Tongue (tissue), 2 donors: ENCODE measurements around the gene LIN7B. TPM values are rescaled to one million over a fixed set of nuclear protein-coding genes. Genes with fewer than 3 reads are reported as not detected.
"Not testable (repeated sequence)": the region's sequence is repeated elsewhere in the genome, so short reads cannot be mapped to it uniquely, and the experiment has no call there.

Experiments
- DNase-seq: peaks from one replicate; pipeline ENCODE4 v3.0.0-alpha.2; 2015
- total RNA-seq: library from RNA; depleted of rRNA; stranded (reverse); fragments of >200 nt; gene quantifications from one replicate; pipeline ENCODE4 v1.2.3, GENCODE V29; 2014

The LIN7B gene
- total RNA-seq, 1 donor from 2014 or later, result 6.1 TPM

DNA sequence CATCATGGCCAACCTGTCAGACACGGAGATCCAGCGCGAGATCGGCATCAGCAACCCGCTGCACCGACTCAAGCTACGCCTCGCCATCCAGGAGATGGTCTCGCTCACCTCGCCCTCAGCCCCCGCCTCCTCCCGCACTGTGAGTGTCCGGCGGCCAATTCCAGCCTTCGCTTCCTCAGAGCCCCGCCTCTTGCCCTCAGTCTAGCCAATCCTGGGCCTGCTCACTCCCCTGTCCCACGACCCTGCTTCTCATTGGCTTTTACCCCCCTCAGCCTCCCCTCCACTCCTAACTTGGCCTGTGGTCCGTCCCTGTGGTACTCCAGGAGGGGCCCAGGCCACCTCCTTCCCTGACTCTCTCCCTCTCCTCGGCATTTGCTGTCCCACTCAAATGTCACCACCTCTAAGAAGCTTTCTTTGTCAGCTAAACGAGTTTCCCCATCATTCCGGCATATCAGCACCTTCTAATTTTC is 28.7 kb downstream of the LIN7B start:
- peak; percentile 97 for DNase-seq

DNA sequence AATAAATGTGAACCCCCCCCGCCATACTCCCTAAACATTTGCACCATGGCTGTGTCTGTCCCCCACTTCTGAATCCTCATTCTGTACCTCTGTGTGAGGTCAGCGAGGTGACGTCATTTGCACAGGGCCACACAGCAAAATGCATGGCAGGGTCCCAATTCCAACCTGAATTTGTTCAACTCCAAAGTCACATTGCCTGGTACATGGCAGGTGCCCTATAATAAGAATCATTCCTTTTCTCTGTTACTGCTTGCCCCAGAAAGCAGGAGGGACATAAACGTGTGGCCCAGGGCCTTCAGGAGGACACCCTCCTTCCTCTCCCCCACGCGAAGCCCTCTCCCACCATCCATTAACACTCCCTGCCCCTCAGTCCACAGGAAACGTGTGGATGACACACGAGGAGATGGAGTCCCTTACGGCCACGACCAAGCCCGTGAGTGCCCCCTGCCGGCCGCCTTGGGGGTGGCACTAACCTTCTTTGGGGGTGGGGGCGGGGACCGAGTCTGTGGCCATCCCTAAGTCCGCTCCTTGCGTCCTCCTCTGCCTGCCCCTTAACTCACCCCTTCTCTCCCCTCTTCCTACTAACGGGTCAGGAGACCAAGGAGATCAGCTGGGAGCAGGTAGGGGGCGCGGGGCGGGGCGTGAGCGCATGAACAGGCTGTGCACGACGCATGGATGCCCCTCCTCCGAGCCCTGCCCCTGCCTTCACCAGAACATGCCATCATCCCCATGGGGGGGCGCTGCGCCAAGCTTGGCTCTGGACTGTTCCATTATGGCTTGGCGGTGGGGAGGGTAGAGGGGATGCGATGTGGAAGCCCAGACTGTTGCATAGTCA is 31.6 kb downstream of the LIN7B start:
- DNase-seq, result peak; percentile 87

DNA sequence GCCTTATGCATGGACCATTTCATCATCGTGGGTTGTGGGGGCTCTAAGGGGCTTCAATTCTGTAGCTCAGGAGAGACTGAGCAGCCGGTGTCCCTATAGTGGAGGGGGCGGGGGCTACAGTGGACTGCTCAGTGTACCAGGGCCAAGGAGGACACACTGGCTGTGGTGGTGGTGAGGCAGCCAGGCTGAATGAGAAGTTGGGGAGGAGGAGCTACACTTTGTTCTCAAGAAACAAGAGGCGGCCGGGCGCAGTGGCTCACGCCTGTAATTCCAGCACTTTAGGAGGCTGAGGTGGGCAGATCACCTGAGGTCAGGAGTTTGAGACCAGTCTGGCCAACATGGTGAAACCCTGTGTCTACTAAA is 32.2 kb downstream of the LIN7B start:
- DNase-seq, result not testable (repeated sequence)

DNA sequence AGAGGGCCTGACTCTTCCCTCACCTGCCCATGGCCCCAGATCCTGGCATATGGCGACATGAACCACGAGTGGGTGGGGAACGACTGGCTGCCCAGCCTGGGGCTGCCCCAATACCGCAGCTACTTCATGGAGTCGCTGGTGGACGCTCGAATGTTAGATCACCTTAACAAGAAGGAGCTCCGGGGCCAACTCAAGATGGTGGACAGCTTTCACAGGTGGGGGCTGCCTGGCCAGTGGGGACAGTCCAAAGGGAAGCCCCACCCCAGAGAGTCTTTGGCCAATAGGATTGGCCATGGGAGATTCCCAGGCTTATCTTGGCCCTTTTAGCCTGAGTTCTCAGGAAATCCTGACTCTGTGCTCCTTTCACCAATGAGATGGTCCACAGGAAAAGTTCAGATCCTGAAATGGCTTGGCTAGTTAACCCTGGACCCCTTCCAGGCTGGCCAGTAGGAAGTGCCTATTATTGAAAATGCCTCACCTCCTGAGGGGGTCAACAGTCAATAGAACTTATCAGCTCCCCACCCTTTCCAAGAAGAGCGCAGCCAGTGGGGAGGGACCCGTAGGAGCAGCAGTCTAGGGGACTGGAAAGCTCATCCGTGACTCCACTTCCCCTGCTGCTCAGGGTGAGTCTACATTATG is 34.0 kb downstream of the LIN7B start:
- no peak for DNase-seq

DNA sequence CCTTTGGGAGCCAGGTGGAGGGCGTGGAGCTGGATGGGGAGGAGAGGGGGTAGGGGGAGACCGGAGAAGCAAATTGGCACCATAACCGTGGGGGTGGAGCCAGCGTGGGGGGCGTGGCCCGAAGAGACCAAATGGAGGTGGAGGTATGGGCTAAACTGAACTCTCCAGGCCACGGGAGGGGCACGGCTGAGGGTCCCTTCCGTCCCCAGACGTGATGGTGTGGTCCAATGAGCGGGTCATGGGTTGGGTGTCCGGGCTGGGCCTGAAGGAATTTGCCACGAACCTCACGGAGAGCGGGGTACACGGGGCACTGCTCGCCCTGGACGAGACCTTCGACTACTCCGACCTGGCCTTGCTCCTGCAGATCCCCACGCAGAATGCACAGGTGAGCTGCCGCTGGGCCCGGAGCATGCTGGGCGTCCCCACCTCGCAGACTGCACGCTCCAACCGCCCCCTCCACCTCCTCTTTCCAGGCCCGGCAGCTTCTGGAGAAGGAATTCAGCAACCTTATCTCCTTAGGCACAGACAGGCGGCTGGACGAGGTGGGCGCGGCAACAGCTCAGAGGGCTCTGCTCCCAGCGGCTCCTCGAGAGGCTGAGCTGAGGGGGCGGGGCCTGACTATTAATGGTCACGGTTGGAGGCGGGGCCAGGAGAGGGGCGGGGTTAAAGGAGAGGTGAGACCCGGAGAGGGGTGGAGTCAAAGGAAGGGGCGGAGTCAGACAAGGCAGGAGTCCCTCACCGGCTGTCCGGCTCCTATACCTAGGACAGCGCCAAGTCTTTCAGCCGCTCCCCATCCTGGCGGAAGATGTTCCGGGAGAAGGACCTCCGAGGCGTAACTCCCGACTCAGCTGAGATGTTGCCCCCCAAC is 34.8 kb downstream of the LIN7B start:
- DNase-seq, result peak; percentile 99

DNA sequence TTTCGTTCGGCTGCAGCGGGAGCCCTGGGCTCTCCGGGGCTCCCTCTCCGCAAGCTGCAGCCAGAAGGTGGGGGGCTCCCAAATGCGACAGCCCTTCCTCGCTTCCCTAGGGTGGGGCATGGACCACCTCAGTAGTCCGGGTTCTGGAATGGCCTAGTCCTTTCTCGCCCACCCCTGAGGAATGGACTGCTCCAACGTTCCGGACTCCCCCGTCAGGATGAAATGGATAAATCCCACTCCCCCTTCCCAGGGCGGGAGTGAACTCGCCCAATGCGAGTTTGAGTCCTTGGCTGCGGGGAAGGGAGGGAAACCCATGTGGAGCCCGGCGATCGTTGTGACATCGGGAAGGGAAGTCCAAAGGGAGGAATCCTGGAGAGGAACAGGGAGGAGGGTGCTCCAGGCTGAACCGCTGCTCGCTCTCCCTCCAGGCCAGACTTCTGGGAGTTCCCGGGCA is 35.5 kb downstream of the LIN7B start:
- DNase-seq, result peak; percentile 96

DNA sequence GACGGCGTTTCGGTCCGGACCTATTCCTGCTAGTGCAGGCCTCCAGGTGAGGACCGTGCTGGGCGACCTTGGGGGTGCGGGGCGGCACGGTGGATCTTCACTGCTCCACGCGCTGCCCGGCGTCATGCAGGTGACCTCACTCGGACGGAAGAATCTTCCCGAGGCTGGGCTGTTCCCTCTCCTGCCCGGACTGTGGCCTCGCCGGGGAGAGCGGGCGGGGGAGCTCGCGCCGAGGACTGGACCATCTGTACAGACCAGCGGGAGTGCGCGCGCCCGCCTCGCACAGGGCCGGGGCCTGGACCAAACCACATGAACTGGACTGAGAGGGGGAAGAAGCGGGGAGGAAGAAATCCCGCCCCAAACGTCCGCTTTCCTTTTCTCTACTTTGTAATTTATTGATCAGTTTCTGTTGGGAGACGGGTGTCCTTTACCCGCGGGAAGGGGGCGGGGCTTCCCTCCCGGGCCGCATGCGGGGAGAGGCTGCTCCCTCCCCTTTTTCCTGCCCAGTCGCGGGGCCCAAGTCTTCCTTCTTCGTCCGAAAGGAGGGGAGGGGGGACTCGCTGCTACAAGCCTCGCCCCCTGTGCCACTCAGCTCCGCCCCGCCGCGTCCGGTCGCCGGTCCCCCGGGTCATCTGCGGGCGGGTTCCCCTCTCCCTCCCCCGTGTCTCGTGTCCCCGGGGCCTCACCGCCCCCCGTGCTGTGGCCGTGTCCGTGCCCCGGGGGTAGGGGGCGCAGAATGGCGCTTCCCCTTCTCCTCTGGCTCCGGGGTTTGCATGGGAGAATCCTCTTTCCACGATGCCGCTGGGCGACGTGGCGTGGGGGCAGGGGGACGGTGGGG is 36.2 kb downstream of the LIN7B start:
- DNase-seq, result peak; percentile 95

DNA sequence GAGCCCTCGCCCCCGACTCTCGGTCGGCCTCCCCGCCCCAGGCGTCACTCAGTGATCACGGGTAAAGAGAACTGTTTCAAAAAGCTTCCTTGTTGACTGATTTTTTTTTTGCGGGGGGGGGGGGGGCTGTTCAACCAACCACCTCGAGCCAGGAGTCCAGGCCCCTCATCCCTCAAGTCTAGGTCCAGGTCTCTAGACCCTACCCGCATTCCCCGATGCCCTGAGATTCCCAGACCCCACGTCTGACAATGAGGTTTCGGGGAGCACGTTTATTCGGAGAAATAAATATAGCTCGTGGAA is 36.7 kb downstream of the LIN7B start:
- DNase-seq, result no peak

DNA sequence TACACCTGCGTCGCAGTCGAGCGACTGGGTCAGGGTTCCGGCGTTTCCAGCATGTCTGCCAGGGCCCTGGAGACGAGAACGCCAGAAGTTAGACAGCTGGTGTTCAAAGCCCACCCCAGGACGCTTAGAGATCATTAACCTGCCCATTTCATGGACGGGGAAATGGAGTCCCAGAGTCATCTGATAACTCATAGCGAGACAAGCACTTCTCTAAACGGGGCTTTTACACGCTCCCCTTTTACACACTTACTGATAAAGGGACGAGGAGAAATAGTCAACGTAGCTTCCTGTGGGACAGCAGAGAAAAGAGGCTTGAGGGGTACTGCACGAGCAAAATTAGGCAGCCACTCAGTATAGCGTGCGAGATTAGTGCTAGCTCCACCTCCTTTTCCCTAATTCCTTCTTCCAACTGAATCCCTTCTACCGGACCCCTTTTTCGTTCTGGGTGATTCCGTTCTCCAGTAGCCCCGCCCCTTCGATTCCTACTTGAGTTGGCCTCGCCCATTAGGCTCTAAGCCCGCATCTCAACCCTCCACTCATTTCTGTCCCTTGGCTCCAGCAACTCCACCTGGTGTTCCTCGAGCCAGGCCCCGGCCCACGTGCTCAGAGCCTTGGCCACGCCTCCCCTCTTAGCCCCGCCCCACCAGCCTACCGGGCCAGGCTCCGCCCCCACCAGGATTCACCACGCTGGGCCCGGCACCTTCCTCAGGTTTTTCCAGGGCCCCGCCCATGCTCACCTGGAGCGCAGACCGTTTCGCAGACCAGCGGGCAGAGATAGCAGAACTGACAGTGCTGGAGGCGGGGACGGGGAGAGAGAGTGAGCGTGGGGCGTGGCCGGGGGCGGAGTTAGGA is 37.3 kb downstream of the LIN7B start:
- DNase-seq, result peak; percentile 87

DNA sequence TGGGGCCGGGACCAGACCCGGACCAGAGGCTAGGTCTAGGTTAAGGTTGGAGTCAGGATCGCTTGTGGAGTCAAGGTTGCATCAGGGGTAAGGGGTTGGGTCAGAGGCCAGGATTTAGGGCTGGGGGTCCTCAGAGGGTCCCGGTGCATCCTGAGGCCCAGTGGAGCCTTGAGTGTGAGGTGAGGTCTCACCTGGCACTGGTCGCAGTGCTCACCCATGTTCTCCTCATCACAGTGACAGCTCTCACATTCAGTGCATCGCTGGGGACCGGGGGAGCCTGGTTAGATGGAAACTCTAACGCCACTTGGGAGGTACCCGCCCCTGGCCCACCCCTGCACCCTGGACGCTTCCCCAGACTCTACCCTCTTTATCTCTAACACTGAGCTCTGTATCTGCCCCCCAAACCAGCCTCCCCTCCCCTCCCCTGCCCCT is 38.0 kb downstream of the LIN7B start:
- no peak for DNase-seq

DNA sequence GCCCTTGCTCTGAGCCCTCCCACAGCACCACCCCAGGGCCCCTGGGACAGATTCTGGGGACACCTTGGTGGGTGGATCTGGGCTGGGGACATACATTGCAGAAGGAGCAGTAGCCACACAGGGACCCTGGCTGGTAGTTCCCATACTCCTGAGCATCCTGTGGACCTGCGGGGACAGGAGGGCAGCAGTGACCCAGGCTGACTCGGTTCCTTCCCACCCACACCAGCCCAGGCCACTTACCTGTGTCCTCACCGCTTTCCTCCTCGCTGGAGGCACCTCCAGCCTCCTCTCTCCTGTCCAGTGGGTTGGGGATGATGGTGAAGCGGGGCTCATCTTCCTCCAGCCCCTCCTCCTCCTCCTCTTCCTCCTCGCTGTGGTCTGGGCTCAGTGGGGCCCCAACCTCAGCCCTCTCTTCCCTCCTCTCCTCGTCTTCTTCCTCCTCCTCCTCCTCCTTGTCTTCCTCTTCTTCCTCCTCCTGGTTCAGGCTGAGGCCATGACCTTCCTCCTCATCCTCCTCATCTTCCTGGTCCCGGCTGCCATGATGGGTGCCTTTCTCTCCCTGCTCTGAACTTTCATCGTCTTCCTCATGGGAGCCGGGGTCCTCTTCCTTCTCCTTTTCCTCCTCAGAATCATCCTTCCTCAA is 39.1 kb downstream of the LIN7B start:
- no peak for DNase-seq

DNA sequence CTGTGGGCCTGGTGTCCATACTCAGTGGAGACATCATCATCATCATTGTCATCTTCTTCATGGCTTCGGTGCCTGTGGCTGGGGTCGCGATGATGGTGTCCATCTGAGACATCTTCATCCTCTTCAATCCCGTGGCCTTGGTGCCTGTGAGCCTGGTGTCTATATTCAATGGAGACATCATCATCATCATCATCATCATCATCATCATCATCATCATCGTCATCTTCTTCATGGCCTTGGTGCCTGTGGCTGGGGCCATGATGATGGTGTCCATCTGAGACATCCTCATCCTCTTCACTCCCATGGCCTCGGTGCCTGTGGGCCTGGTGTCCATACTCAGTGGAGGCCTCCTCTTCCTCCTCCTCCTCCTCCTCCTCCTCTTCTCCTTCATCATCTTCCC is 40.1 kb downstream of the LIN7B start:
- DNase-seq, result no peak

DNA sequence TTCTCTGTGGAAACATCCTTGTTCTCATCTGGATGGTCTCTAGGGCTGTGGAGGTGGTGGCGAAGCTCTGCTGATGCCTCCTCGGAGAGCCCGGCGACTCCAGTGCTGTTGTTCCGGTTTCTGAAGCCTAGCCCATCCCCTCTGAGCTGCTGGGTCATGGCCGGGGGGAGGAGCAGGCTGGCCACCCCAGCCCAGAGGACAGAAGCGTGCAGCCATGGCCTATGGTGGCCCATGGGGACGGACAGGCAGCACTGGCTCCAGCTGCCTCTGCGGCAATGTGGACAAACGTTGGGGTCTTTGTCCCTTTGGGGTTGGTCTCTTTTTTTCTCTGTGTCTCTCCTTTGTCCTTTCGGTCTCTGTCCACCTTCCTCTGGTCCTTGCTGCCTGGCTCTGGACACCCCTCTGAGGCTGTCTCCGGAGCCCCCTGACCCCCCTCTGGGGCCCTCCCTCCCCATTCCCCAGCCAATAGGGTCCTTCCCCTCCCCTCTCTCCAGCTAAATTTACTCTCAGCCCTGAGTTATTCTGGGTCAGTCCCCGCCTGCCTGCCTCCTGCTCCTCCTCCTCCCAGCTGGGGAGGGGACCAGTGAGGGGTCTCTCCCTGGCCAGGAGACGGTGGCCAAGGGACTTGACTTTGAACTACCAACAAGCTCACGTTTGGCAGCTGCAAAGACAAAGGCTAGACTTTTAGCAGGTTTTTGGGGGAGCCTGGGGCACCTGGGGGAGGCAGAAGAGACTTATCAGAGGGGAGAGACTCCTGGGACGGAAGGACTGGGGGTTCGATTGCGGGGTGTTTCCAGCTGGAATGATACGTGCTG is 41.0 kb downstream of the LIN7B start, which contains the start of gene HRC:
Gene HRC, minus strand, starts transcription at position 392 of the 815 bp plus-strand sequence. Its CDS starts 159 bp downstream, at position 233.
- peak; percentile 87 for DNase-seq

DNA sequence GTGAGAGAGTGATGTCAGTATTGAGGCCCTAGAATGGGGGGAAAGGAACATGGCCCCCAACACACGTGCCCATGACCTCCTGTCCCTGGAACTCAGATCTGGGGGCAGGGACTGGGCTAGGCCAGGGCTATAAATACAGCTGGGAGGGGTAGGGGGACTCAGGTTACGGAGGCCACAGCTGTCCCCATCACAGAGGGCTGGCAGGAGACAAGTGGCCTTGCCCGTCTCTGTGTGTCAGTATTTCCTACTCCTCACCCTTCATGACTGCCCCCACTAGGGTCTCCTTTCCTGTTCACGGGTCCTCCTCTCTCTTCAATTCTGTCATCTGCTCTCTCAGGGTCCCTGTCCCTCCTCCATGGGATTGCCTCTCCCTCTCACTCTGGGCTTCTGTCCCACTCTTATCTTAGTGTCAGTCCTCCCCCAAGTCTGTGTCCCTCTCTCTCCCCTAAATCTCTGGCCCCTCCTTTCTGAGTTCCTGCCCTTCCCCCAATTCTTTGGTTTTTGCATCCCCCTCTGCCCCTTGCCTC is 41.7 kb downstream of the LIN7B start:
- peak; percentile 93 for DNase-seq

DNA sequence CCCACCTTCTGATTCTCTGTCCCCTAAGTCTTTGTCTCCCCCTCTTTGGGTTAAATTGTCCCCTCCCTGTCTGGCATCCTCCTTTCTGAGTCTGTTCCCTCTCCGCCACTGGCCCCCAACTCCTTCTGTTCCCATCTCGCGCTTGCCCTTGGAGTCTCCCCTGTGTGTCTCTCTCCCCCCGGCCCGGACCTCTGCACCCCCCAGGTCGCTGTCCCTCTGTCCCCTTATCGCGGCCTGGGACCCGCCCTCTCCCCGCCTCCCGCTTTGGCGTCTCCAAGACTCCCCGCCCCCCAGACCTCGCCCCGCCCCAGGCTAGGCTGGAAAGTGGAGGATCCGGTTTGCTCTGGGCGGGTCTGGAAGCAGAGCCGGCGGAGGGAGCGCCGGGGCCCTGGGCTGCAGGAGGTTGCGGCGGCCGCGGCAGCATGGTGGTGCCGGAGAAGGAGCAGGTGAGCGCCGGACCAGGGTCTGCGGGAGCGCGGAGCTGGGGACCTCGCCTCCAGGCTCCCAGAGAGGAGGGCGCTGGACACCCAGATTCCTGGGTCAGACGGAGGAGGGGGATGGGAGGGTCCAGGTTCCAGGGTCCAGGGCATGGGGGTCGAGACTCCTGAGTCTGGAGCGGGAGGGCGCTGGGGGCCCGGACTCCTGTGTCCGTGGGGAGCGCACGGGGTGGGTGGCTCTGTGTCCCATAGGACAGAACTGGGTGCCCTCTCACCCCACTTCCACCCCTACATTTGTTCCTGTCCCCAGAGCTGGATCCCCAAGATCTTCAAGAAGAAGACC is 43.5 kb downstream of the LIN7B start, which contains the start of gene TRPM4:
Gene TRPM4, plus strand, starts transcription at position 348 of the 780 bp plus-strand sequence. Its CDS starts 75 bp downstream, at position 423.
- peak; percentile 97 for DNase-seq

DNA sequence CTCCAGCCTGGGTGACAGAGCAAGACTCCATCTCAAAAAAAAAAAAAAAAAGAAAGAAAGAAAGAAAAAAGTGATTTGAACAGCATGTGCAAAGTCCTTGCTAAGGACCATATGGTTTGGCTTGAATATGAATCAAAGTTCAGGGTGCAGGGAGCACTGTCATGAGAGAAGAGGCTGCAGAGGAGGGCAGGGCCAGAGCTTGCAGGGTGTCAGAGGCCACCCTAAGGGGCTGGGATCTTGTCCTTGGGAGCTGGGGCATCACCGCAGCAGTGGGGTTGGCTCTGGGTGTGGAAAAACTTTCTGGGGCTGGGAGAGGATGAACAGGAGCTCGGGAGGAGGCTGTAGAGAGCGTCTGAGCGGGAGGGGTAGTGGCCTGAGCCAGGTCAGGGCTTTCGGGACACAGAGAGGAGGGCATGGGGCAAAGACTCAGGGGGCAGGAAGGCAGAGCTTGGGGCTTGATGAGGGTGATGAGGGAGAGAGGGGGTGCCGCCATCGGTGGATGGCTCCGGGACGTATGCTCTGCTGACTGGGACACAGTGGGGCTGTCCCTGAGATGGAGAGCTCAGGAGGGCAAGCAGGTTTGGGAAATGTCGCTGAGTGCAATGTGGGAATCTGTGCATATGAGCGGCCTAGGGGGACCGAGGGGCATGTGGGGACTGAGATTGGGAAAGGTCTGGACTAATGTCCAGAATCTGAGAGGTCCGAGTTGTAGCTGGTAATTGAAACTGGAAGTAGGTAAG is 46.5 kb downstream of the LIN7B start:
- no peak for DNase-seq

DNA sequence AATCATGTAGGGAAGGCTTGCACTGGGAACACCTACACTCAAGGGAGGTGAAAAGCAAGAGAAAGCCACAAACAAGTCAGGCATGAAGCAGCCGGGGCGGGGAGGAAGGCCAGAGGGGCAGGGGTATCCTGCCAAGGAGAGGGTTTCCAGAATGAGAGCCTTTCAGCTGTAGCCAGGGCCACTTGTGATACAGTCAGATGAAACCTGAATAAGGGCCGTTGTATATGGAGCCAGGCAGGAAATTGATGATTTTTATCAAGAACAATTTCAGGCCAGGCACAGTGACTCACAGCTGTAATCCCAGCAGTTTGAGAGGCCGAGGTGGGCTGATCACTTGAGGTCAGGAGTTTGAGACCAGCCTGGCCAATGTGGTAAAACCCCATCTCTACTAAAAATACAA is 47.8 kb downstream of the LIN7B start:
- no peak for DNase-seq
